ENCODE measurements around the gene STRAP. TPM values are rescaled to one million over a fixed set of nuclear protein-coding genes. Genes with fewer than 3 reads are reported as not detected.

The STRAP gene
- total RNA-seq, 1 experiment from 2014 or later, result 210 TPM

GRCh38 chr12:15896867-15897266 lies 14.7 kb downstream of the STRAP start:
- H3K79me1 ChIP-seq (ENCODE audit: insufficient read depth, low read depth, low read length, poor library complexity, severe bottlenecking), result no peaks in the 10 kb centered on the region
- no peak overlapping the region for H2BK15ac ChIP-seq (ENCODE audit: low read depth, low read length)
- no peak overlapping the region for H3K27ac ChIP-seq (ENCODE audit: insufficient read length, low read depth, low read length)
- H4K5ac ChIP-seq (ENCODE audit: insufficient read length, low read depth, low read length), result no peak overlapping the region
- H3K23me2 ChIP-seq (ENCODE audit: insufficient read length, low read depth, low read length, poor library complexity, severe bottlenecking), result no peaks in the 10 kb centered on the region
- no peak overlapping the region for H3T11ph ChIP-seq (ENCODE audit: low read length)
- H3K23ac ChIP-seq (ENCODE audit: insufficient read length, low read depth, low read length), result no peak overlapping the region
- no peak overlapping the region for H4K91ac ChIP-seq (ENCODE audit: insufficient read length, low read depth, low read length)
- Mint-ChIP-seq H3K36me3 (ENCODE audit: insufficient read depth in 1 of 3, low read depth in 3 of 3) (peaks cover 14 to 64% (median 63%) of the 10 kb centered on the region in 3 experiments; a peak in 6 of 7 replicates), H3K4me3 (no peak overlapping the region), H3K9me3 (no peaks in the 10 kb centered on the region), H3K27me3 (ENCODE audit: low read depth) (no peaks in the 10 kb centered on the region), H3K4me1 (no peaks in the 10 kb centered on the region), H3K27ac (no peak overlapping the region)
- no CpG with 5 or more reads among the region's 1 CpG for WGBS (ENCODE audit: extremely low coverage, insufficient read length, low lambda C conversion rate)
- no peaks in the 10 kb centered on the region for H3K79me2 ChIP-seq (ENCODE audit: insufficient read depth, low read length)
- no peaks in the 10 kb centered on the region for H4K20me1 ChIP-seq (ENCODE audit: control insufficient read depth, insufficient read depth, insufficient read length)
- H3K56ac ChIP-seq (ENCODE audit: insufficient read length, low read depth, low read length), result no peak overlapping the region
- H2AK5ac ChIP-seq (ENCODE audit: insufficient read length, low read length), result no peak overlapping the region
- H2BK120ac ChIP-seq (ENCODE audit: low read depth, low read length, poor library complexity, severe bottlenecking), result no peak overlapping the region
- H3K14ac ChIP-seq (ENCODE audit: insufficient read depth, low read length), result no peak overlapping the region
- H3K27me3 ChIP-seq (ENCODE audit: insufficient read depth, low read length), result no peaks in the 10 kb centered on the region
- H3K9ac ChIP-seq (ENCODE audit: extremely low read depth, insufficient read length, low read length), result no peak overlapping the region
- no peak overlapping the region for H2BK12ac ChIP-seq (ENCODE audit: insufficient read length, low read depth, low read length)
- no peak overlapping the region for H2BK20ac ChIP-seq (ENCODE audit: low read depth, low read length, poor library complexity, severe bottlenecking)
- no peak overlapping the region for H3K18ac ChIP-seq (ENCODE audit: insufficient read length, low read depth, low read length)
- no peaks in the 10 kb centered on the region for H3K4me1 ChIP-seq (ENCODE audit: insufficient read depth, low read length)
- H3K9me3 ChIP-seq (ENCODE audit: control insufficient read depth, low read depth, low read length), result no peaks in the 10 kb centered on the region
- H2AFZ ChIP-seq (ENCODE audit: low read length), result no peak overlapping the region
- no peak overlapping the region for H4K8ac ChIP-seq (replicated peaks; ENCODE audit: insufficient read length, low read depth, low read length)
- H3K4ac ChIP-seq (ENCODE audit: low read depth, low read length), result no peak overlapping the region
- TF ChIP-seq CTCF (conservative IDR thresholded peaks at IDR 0.05), result no peak
- no peak overlapping the region for H3K4me2 ChIP-seq (ENCODE audit: insufficient read depth, insufficient read length, low read length)
- DNase-seq, result no peak
- H2BK5ac ChIP-seq (ENCODE audit: insufficient read length, low read length), result no peak overlapping the region
